Natural killer cell (primary cell): ENCODE results near the gene DUSP8. TPM values are rescaled to one million over a fixed set of nuclear protein-coding genes. Genes with fewer than 3 reads are reported as not detected.
"Not testable (repeated sequence)": the region's sequence is repeated elsewhere in the genome, so short reads cannot be mapped to it uniquely, and the experiment has no call there.

Source experiments
- ATAC-seq, 3 donors: fragments of 150-1000 bp in 2 of 3; fragments of 200-7000 bp in 1 of 3; cut with Tn5 transposase; 1 replicate in 1 of 3; 2 replicates in 2 of 3; pipeline ENCODE4 v1.10.0; 2021; ENCODE audit warnings: mild to moderate bottlenecking in 2 of 3, moderate library complexity in 2 of 3
- DNase-seq, 2 donors: peaks; one replicate each; pipeline versions ENCODE4 v3.0.0 to v3.0.0-alpha.2; 2013 to 2021; ENCODE audit warnings: mixed read lengths in 1 of 2
- H3K27ac ChIP-seq: one replicate; pipeline ENCODE4 v1.5.1; 2013; ENCODE audit warnings: mild to moderate bottlenecking, low read length
- H3K27me3 ChIP-seq: one replicate; pipeline ENCODE4 v1.6.1; 2013; ENCODE audit warnings: low read length; ENCODE audit not compliant: control insufficient read depth, insufficient read depth
- H3K36me3 ChIP-seq: one replicate; pipeline ENCODE4 v1.6.1; 2013; ENCODE audit warnings: low read length; ENCODE audit not compliant: control insufficient read depth, insufficient read depth
- H3K4me1 ChIP-seq: one replicate; pipeline ENCODE4 v1.6.1; 2013; ENCODE audit warnings: low read length; ENCODE audit not compliant: control insufficient read depth, insufficient read depth
- H3K4me3 ChIP-seq: one replicate; pipeline ENCODE4 v1.5.1; 2013; ENCODE audit warnings: low read length
- H3K9me3 ChIP-seq: one replicate; pipeline ENCODE4 v1.6.1; 2013; ENCODE audit warnings: low read length; ENCODE audit not compliant: control insufficient read depth, insufficient read depth
- H3K27ac Mint-ChIP-seq, 2 donors: one replicate each; pipeline ENCODE4 v1.8.0; 2022; ENCODE audit warnings: mild to moderate bottlenecking in 2 of 2, mixed read lengths in 2 of 2, moderate library complexity in 1 of 2
- H3K27me3 Mint-ChIP-seq, 2 donors: one replicate each; pipeline ENCODE4 v1.8.0; 2022; ENCODE audit warnings: low read depth in 2 of 2, mixed read lengths in 2 of 2
- H3K36me3 Mint-ChIP-seq: one replicate; pipeline ENCODE4 v1.8.0; 2022; ENCODE audit warnings: mixed read lengths
- H3K4me1 Mint-ChIP-seq, 2 donors: one replicate each; pipeline ENCODE4 v1.8.0; 2022; ENCODE audit warnings: mixed read lengths in 2 of 2
- H3K4me3 Mint-ChIP-seq: one replicate; pipeline ENCODE4 v1.8.0; 2022; ENCODE audit warnings: mild to moderate bottlenecking, moderate library complexity, mixed read lengths
- H3K9me3 Mint-ChIP-seq, 2 donors: one replicate each; pipeline ENCODE4 v1.8.0; 2022; ENCODE audit warnings: mixed read lengths in 2 of 2
- WGBS: methylation state at CpG from one replicate; pipeline ENCODE4 v1.1.7; 2013; ENCODE audit warnings: missing lambda C conversion rate; ENCODE audit not compliant: insufficient coverage; 5-methylcytosine and 5-hydroxymethylcytosine counted together
- intact Hi-C: fragments of 100-400 bp; cut with micrococcal nuclease; formaldehyde crosslinking; loops from one replicate; pipeline ENCODE4 v1.14.2; 2022
- total RNA-seq, 4 donors: library from RNA; stranded (reverse); fragments of 120-200 nt in 1 of 4; gene quantifications; one replicate each; pipeline versions ENCODE4 v1.2.3 to v1.2.4, GENCODE V29; 2013 to 2022
- TF ChIP-seq, protein P1 (sequence below): fragments of 200-600 bp; IDR thresholded peaks from one replicate; pipeline ENCODE4 v1.8.0; 2022; ENCODE audit warnings: antibody characterized with exemption

Gene DUSP8
- total RNA-seq, 3 donors from 2014 or later (not counting 1 experiment from before 2014, with no cell fraction given), result 24.1 to 47.3 (median 38.4) TPM

DNA sequence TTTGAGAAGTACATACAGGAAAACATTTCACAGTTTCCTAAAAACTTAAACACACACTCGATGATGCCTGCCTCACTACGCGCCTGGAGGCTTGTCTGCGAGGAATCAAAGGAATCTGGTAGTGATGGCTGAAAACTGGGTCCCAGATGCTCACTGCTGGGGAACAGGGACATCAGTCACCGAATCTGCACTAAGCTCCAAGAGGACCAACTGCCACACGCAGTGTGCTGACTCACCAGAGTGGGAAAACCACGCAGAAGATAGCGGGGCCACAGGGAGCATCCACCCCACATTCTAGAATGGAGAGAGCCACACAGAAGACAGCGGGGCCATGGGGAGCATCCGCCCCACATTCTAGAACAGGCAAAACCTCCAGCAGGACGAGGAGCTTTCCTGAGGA is 61.1 kb downstream of the DUSP8 start:
- no peak overlapping the region for H3K27ac Mint-ChIP-seq
- no peaks in the 10 kb centered on the region for H3K9me3 Mint-ChIP-seq

GRCh38 chr11:1510351-1510750 is 61.7 kb downstream of the DUSP8 start:
- H3K27me3 ChIP-seq, H3K36me3 Mint-ChIP-seq, H3K4me3 Mint-ChIP-seq, H3K4me3 ChIP-seq, H3K27ac Mint-ChIP-seq, ATAC-seq, H3K36me3 ChIP-seq, intact Hi-C loops, H3K27ac ChIP-seq, H3K9me3 Mint-ChIP-seq, H3K9me3 ChIP-seq, H3K27me3 Mint-ChIP-seq, DNase-seq: not testable (repeated sequence)
- H3K4me1 Mint-ChIP-seq, result peaks cover 40 to 76% of the 10 kb centered on the region in 2 donors
- 94% methylated on average over 15 of the region's 18 CpGs for WGBS
- peaks cover 40% of the 10 kb centered on the region for H3K4me1 ChIP-seq

More for the DNA sequence above, 61.1 kb downstream of the DUSP8 start:
- no peak overlapping the region for H3K27ac ChIP-seq
- TF ChIP-seq, protein P1, sequence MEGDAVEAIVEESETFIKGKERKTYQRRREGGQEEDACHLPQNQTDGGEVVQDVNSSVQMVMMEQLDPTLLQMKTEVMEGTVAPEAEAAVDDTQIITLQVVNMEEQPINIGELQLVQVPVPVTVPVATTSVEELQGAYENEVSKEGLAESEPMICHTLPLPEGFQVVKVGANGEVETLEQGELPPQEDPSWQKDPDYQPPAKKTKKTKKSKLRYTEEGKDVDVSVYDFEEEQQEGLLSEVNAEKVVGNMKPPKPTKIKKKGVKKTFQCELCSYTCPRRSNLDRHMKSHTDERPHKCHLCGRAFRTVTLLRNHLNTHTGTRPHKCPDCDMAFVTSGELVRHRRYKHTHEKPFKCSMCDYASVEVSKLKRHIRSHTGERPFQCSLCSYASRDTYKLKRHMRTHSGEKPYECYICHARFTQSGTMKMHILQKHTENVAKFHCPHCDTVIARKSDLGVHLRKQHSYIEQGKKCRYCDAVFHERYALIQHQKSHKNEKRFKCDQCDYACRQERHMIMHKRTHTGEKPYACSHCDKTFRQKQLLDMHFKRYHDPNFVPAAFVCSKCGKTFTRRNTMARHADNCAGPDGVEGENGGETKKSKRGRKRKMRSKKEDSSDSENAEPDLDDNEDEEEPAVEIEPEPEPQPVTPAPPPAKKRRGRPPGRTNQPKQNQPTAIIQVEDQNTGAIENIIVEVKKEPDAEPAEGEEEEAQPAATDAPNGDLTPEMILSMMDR, result no peak
- no peaks in the 10 kb centered on the region for H3K36me3 ChIP-seq
- peaks cover 46 to 82% of the 10 kb centered on the region in 2 donors for H3K4me1 Mint-ChIP-seq
- peaks cover 43% of the 10 kb centered on the region for H3K4me1 ChIP-seq
- 69% methylated on average over 11 of the region's 11 CpGs for WGBS
- no peak overlapping the region for H3K4me3 ChIP-seq
- H3K27me3 Mint-ChIP-seq, result no peaks in the 10 kb centered on the region
- DNase-seq, result no peak
- ATAC-seq, result no peak
- intact Hi-C loops, result no loop called here
- no peaks in the 10 kb centered on the region for H3K27me3 ChIP-seq
- no peaks in the 10 kb centered on the region for H3K36me3 Mint-ChIP-seq
- no peaks in the 10 kb centered on the region for H3K9me3 ChIP-seq
- no peak overlapping the region for H3K4me3 Mint-ChIP-seq

- no peaks in the 10 kb centered on the region for H3K9me3 Mint-ChIP-seq
- H3K27me3 Mint-ChIP-seq, result no peaks in the 10 kb centered on the region
- WGBS, result 94% methylated on average over 20 of the region's 20 CpGs
- no peak overlapping the region for H3K27ac ChIP-seq
- H3K27ac Mint-ChIP-seq, result peak overlapping the region; percentile 29 to 65
- DNase-seq (no peak), ATAC-seq (no peak)
- no peaks in the 10 kb centered on the region for H3K9me3 ChIP-seq
- peaks cover 36 to 70% of the 10 kb centered on the region in 2 donors for H3K4me1 Mint-ChIP-seq
- no peak overlapping the region for H3K4me3 ChIP-seq
- H3K36me3 Mint-ChIP-seq, result no peaks in the 10 kb centered on the region
- intact Hi-C loops, result no loop called here
- H3K4me1 ChIP-seq, result peaks cover 34% of the 10 kb centered on the region
- H3K27me3 ChIP-seq, result no peaks in the 10 kb centered on the region
- H3K36me3 ChIP-seq, result no peaks in the 10 kb centered on the region
- TF ChIP-seq, protein P1, result no peak
- no peak overlapping the region for H3K4me3 Mint-ChIP-seq
Observed at GRCh38 chr11:1509626-1510255, 62.3 kb downstream of the DUSP8 start.

GRCh38 chr11:1508986-1509385 is 63.1 kb downstream of the DUSP8 start:
- TF ChIP-seq, protein P1, result no peak
- intact Hi-C loops, result no loop called here
- Histone ChIP-seq H3K4me3 (no peak overlapping the region), H3K27me3 (no peaks in the 10 kb centered on the region), H3K4me1 (peaks cover 28% of the 10 kb centered on the region), H3K27ac (no peak overlapping the region), H3K9me3 (no peaks in the 10 kb centered on the region), H3K36me3 (no peaks in the 10 kb centered on the region)
- peak overlapping the region; percentile 29 to 65 for H3K27ac Mint-ChIP-seq
- ATAC-seq (no peak), DNase-seq (no peak)
- H3K4me1 Mint-ChIP-seq, result peaks cover 31 to 70% of the 10 kb centered on the region in 2 donors
- no peaks in the 10 kb centered on the region for H3K27me3 Mint-ChIP-seq
- H3K9me3 Mint-ChIP-seq, result no peaks in the 10 kb centered on the region
- H3K4me3 Mint-ChIP-seq, result no peak overlapping the region
- 88% methylated on average over 10 of the region's 10 CpGs for WGBS
- no peaks in the 10 kb centered on the region for H3K36me3 Mint-ChIP-seq
